Measurements from ENCODE around the gene SCG2. TPM values are rescaled to one million over a fixed set of nuclear protein-coding genes. Genes with fewer than 3 reads are reported as not detected.

The SCG2 gene
- total and polyA plus RNA-seq, 4 donors: not detected

DNA sequence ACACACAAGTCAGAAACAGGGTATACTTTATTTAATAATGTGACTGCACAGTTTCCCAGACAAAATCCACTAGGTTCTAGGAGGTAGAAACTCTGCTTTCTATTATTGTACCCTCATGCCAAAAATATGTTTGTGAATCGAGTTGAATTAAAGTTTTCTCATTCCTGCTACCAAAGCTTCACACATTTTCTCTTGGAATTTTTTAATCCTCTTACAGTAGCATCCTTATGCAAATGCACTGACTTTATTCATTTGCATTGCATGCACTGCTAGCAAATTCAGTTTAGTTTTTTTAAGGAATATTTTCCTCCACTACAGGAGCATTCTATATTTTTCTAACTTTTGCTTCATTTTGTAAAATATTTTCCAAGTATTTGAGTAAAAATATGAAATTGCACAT, 4.8 kb upstream of the SCG2 start:
- H3K36me3 ChIP-seq (ENCODE audit: control insufficient read depth in 4 of 4, insufficient read depth in 3 of 4, low read depth in 1 of 4, low read length in 3 of 4): no peaks in the 10 kb centered on the region
- WGBS: 25% methylated on average over 1 of the region's 1 CpG
- H3K27ac ChIP-seq (ENCODE audit: low read depth in 1 of 2, low read length in 2 of 2): no peak overlapping the region
- TF ChIP-seq FOXA2 (IDR thresholded peaks at IDR 0.05) (no peak), TAF1 (conservative IDR thresholded peaks at IDR 0.05) (no peak), NR2F2 (IDR thresholded peaks at IDR 0.05) (no peak), RXRA (IDR thresholded peaks at IDR 0.05) (no peak), GABPA (IDR thresholded peaks at IDR 0.05 in 1 of 2, conservative IDR thresholded peaks at IDR 0.05 in 1 of 2) (no peak), HNF4A (conservative IDR thresholded peaks at IDR 0.05) (no peak), FOXA1 (IDR thresholded peaks at IDR 0.05) (no peak), EGR1 (IDR thresholded peaks at IDR 0.05; ENCODE audit: low read depth in 2 of 2) (no peak), HNF4G (IDR thresholded peaks at IDR 0.05) (no peak), RAD21 (IDR thresholded peaks at IDR 0.05) (no peak), MAX (IDR thresholded peaks at IDR 0.05) (no peak), YY1 (IDR thresholded peaks at IDR 0.05) (no peak)
- TF ChIP-seq, protein P1, sequence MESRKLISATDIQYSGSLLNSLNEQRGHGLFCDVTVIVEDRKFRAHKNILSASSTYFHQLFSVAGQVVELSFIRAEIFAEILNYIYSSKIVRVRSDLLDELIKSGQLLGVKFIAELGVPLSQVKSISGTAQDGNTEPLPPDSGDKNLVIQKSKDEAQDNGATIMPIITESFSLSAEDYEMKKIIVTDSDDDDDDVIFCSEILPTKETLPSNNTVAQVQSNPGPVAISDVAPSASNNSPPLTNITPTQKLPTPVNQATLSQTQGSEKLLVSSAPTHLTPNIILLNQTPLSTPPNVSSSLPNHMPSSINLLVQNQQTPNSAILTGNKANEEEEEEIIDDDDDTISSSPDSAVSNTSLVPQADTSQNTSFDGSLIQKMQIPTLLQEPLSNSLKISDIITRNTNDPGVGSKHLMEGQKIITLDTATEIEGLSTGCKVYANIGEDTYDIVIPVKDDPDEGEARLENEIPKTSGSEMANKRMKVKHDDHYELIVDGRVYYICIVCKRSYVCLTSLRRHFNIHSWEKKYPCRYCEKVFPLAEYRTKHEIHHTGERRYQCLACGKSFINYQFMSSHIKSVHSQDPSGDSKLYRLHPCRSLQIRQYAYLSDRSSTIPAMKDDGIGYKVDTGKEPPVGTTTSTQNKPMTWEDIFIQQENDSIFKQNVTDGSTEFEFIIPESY (IDR thresholded peaks at IDR 0.05): no peak
- TF ChIP-seq, protein P2, sequence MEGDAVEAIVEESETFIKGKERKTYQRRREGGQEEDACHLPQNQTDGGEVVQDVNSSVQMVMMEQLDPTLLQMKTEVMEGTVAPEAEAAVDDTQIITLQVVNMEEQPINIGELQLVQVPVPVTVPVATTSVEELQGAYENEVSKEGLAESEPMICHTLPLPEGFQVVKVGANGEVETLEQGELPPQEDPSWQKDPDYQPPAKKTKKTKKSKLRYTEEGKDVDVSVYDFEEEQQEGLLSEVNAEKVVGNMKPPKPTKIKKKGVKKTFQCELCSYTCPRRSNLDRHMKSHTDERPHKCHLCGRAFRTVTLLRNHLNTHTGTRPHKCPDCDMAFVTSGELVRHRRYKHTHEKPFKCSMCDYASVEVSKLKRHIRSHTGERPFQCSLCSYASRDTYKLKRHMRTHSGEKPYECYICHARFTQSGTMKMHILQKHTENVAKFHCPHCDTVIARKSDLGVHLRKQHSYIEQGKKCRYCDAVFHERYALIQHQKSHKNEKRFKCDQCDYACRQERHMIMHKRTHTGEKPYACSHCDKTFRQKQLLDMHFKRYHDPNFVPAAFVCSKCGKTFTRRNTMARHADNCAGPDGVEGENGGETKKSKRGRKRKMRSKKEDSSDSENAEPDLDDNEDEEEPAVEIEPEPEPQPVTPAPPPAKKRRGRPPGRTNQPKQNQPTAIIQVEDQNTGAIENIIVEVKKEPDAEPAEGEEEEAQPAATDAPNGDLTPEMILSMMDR (IDR thresholded peaks at IDR 0.05; ENCODE audit: low read depth, low read length, missing input control): no peak
- TF ChIP-seq, protein P3, sequence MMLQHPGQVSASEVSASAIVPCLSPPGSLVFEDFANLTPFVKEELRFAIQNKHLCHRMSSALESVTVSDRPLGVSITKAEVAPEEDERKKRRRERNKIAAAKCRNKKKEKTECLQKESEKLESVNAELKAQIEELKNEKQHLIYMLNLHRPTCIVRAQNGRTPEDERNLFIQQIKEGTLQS (IDR thresholded peaks at IDR 0.05): no peak
- TF ChIP-seq, protein P4, sequence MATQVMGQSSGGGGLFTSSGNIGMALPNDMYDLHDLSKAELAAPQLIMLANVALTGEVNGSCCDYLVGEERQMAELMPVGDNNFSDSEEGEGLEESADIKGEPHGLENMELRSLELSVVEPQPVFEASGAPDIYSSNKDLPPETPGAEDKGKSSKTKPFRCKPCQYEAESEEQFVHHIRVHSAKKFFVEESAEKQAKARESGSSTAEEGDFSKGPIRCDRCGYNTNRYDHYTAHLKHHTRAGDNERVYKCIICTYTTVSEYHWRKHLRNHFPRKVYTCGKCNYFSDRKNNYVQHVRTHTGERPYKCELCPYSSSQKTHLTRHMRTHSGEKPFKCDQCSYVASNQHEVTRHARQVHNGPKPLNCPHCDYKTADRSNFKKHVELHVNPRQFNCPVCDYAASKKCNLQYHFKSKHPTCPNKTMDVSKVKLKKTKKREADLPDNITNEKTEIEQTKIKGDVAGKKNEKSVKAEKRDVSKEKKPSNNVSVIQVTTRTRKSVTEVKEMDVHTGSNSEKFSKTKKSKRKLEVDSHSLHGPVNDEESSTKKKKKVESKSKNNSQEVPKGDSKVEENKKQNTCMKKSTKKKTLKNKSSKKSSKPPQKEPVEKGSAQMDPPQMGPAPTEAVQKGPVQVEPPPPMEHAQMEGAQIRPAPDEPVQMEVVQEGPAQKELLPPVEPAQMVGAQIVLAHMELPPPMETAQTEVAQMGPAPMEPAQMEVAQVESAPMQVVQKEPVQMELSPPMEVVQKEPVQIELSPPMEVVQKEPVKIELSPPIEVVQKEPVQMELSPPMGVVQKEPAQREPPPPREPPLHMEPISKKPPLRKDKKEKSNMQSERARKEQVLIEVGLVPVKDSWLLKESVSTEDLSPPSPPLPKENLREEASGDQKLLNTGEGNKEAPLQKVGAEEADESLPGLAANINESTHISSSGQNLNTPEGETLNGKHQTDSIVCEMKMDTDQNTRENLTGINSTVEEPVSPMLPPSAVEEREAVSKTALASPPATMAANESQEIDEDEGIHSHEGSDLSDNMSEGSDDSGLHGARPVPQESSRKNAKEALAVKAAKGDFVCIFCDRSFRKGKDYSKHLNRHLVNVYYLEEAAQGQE (IDR thresholded peaks at IDR 0.05): no peak
- no peak overlapping the region for H3K4me3 ChIP-seq (ENCODE audit: low read depth in 1 of 3, low read length in 3 of 3)
- DNase-seq (ENCODE audit: low spot score): no peak
- no peaks in the 10 kb centered on the region for H3K9me3 ChIP-seq (ENCODE audit: control insufficient read depth in 4 of 4, low read length in 3 of 4)
- peaks cover 0 to 3% (median 0%) of the 10 kb centered on the region in 4 donors for H3K4me1 ChIP-seq (ENCODE audit: control insufficient read depth in 4 of 4, insufficient read depth in 4 of 4, low read length in 3 of 4)
- peaks cover 0 to 4% (median 1%) of the 10 kb centered on the region in 4 donors for H3K27me3 ChIP-seq (ENCODE audit: control insufficient read depth in 4 of 4, insufficient read depth in 4 of 4, low read length in 3 of 4)
- H3K9ac ChIP-seq (ENCODE audit: low read depth in 1 of 2, low read length in 2 of 2): no peak overlapping the region

GRCh38 chr2:223604231-223604630, 2.1 kb upstream of the SCG2 start:
- 73% methylated on average over 2 of the region's 2 CpGs for WGBS
- Histone ChIP-seq H3K9me3 (ENCODE audit: control insufficient read depth in 4 of 4, low read length in 3 of 4) (no peaks in the 10 kb centered on the region), H3K27ac (ENCODE audit: low read depth in 1 of 2, low read length in 2 of 2) (no peak overlapping the region)
- TF ChIP-seq SP1 (IDR thresholded peaks at IDR 0.05) (no peak), HNF4G (IDR thresholded peaks at IDR 0.05) (no peak), RAD21 (IDR thresholded peaks at IDR 0.05) (no peak), YY1 (IDR thresholded peaks at IDR 0.05) (no peak), HNF4A (conservative IDR thresholded peaks at IDR 0.05) (no peak), EGR1 (IDR thresholded peaks at IDR 0.05; ENCODE audit: low read depth in 2 of 2) (no peak), JUND (IDR thresholded peaks at IDR 0.05) (no peak), RXRA (IDR thresholded peaks at IDR 0.05) (no peak), FOXA1 (IDR thresholded peaks at IDR 0.05) (no peak), FOXA2 (IDR thresholded peaks at IDR 0.05) (no peak), NR2F2 (IDR thresholded peaks at IDR 0.05) (no peak), GABPA (IDR thresholded peaks at IDR 0.05 in 1 of 2, conservative IDR thresholded peaks at IDR 0.05 in 1 of 2) (no peak)
- TF ChIP-seq, protein P2 (IDR thresholded peaks at IDR 0.05; ENCODE audit: low read depth, low read length, missing input control): no peak
- TF ChIP-seq, protein P4 (IDR thresholded peaks at IDR 0.05): no peak

More at GRCh38 chr2:223604231-223604630, 2.1 kb upstream of the SCG2 start:
- no peak overlapping the region for H3K4me3 ChIP-seq (ENCODE audit: low read depth in 1 of 3, low read length in 3 of 3)
- no peak for DNase-seq (ENCODE audit: low spot score)
- no peak overlapping the region for H3K9ac ChIP-seq (ENCODE audit: low read depth in 1 of 2, low read length in 2 of 2)
- peaks cover 0 to 3% (median 0%) of the 10 kb centered on the region in 4 donors for H3K4me1 ChIP-seq (ENCODE audit: control insufficient read depth in 4 of 4, insufficient read depth in 4 of 4, low read length in 3 of 4)
- peaks cover 0 to 4% (median 0%) of the 10 kb centered on the region in 4 donors for H3K27me3 ChIP-seq (ENCODE audit: control insufficient read depth in 4 of 4, insufficient read depth in 4 of 4, low read length in 3 of 4)
- no peaks in the 10 kb centered on the region for H3K36me3 ChIP-seq (ENCODE audit: control insufficient read depth in 4 of 4, insufficient read depth in 3 of 4, low read depth in 1 of 4, low read length in 3 of 4)

Data from liver (tissue), 9 donors.